HG03064 (cell line): ENCODE measurements around the gene TMOD3.
"Not testable (repeated sequence)": the region's sequence is repeated elsewhere in the genome, so short reads cannot be mapped to it uniquely, and the experiment has no call there.

Source experiments
- ATAC-seq: cut with Tn5 transposase; IDR thresholded peaks from one replicate; pipeline ENCODE4 v1.9.1; 2021; ENCODE audit warnings: low read depth; ENCODE audit not compliant: unreplicated experiment

TMOD3 gene

GRCh38 chr15:51829376-51830275, at the start of gene TMOD3:
Gene TMOD3, plus strand, starts transcription at chr15:51829653. Its CDS starts 33,232 bp downstream, at chr15:51862885.
- peak; percentile 78 for ATAC-seq

GRCh38 chr15:51780636-51781035, 48.8 kb upstream of the TMOD3 start:
- ATAC-seq: no peak

- no peak for ATAC-seq
Measured at GRCh38 chr15:51781506-51781905, 47.9 kb upstream of the TMOD3 start.

- ATAC-seq: no peak
Measured at GRCh38 chr15:51782357-51782896, 47.0 kb upstream of the TMOD3 start.

- no peak for ATAC-seq
Measured at GRCh38 chr15:51783967-51784366, 45.5 kb upstream of the TMOD3 start.

GRCh38 chr15:51787130-51787529, 42.3 kb upstream of the TMOD3 start:
- not testable (repeated sequence) for ATAC-seq

- not testable (repeated sequence) for ATAC-seq
Measured at GRCh38 chr15:51792474-51792873, 37.0 kb upstream of the TMOD3 start.

- no peak for ATAC-seq
Measured at GRCh38 chr15:51793521-51794305, 35.7 kb upstream of the TMOD3 start.

GRCh38 chr15:51796847-51797401, 32.5 kb upstream of the TMOD3 start:
- ATAC-seq: no peak

GRCh38 chr15:51798281-51798680, 31.2 kb upstream of the TMOD3 start:
- ATAC-seq: no peak

GRCh38 chr15:51799282-51800252, 29.9 kb upstream of the TMOD3 start:
- ATAC-seq: no peak

GRCh38 chr15:51801391-51801835, 28.0 kb upstream of the TMOD3 start:
- ATAC-seq: no peak

GRCh38 chr15:51802593-51802992, 26.9 kb upstream of the TMOD3 start:
- ATAC-seq: no peak

- ATAC-seq: no peak
Measured at GRCh38 chr15:51803965-51804364, 25.5 kb upstream of the TMOD3 start.

- no peak for ATAC-seq
Measured at GRCh38 chr15:51806123-51806522, 23.3 kb upstream of the TMOD3 start.

- no peak for ATAC-seq
Measured at GRCh38 chr15:51809457-51809856, 20.0 kb upstream of the TMOD3 start.

- no peak for ATAC-seq
Measured at GRCh38 chr15:51812598-51812997, 16.9 kb upstream of the TMOD3 start.

- ATAC-seq: no peak
Measured at GRCh38 chr15:51814606-51815005, 14.8 kb upstream of the TMOD3 start.

GRCh38 chr15:51816611-51817010, 12.8 kb upstream of the TMOD3 start:
- no peak for ATAC-seq

- ATAC-seq: no peak
Measured at GRCh38 chr15:51818150-51818549, 11.3 kb upstream of the TMOD3 start.
